Coronary artery (tissue), 2 donors: ENCODE data around the gene KIAA0513.

Experiments used
- DNase-seq: peaks from one replicate; pipeline ENCODE4 v3.0.0-alpha.2; 2017; ENCODE audit warnings: low spot score
- H3K27ac ChIP-seq, 2 donors: fragments of 200-600 bp; sonication (generic); one replicate each; pipeline ENCODE4 v1.5.1; 2016 to 2019
- H3K4me3 ChIP-seq: fragments of 200-600 bp; sonication (generic); 2 replicates; pipeline ENCODE4 v1.5.1; 2016; ENCODE audit warnings: mild to moderate bottlenecking, moderate library complexity
- TF ChIP-seq, protein P1 (sequence below): fragments of 200-600 bp; sonication (generic); IDR thresholded peaks from one replicate; pipeline ENCODE4 v1.5.1; 2019; ENCODE audit warnings: antibody characterized with exemption

KIAA0513 gene

DNA sequence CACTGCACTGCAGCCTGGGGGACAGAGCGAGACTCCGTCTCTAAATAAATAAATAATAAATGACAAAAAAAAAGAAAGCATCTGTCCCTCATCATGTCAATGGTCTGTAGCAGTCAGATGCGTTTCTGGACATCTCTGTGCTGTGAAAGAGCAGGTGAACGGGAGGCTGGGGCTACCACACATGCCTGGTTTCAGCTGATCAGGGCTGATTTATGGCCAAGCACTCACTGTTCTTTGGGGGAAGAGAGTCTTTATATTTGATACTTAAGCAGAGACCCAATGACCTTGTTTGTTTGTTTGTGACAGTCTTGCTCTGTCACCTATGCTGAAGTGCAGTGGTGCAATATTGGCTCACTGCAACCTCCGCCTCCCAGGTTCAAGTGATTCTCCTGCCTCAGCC lies 17.5 kb downstream of the KIAA0513 start:
- no peak for DNase-seq
- TF ChIP-seq, protein P1, sequence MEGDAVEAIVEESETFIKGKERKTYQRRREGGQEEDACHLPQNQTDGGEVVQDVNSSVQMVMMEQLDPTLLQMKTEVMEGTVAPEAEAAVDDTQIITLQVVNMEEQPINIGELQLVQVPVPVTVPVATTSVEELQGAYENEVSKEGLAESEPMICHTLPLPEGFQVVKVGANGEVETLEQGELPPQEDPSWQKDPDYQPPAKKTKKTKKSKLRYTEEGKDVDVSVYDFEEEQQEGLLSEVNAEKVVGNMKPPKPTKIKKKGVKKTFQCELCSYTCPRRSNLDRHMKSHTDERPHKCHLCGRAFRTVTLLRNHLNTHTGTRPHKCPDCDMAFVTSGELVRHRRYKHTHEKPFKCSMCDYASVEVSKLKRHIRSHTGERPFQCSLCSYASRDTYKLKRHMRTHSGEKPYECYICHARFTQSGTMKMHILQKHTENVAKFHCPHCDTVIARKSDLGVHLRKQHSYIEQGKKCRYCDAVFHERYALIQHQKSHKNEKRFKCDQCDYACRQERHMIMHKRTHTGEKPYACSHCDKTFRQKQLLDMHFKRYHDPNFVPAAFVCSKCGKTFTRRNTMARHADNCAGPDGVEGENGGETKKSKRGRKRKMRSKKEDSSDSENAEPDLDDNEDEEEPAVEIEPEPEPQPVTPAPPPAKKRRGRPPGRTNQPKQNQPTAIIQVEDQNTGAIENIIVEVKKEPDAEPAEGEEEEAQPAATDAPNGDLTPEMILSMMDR = no peak
- Histone ChIP-seq H3K4me3 (no peak overlapping the region), H3K27ac (no peak overlapping the region)

DNA sequence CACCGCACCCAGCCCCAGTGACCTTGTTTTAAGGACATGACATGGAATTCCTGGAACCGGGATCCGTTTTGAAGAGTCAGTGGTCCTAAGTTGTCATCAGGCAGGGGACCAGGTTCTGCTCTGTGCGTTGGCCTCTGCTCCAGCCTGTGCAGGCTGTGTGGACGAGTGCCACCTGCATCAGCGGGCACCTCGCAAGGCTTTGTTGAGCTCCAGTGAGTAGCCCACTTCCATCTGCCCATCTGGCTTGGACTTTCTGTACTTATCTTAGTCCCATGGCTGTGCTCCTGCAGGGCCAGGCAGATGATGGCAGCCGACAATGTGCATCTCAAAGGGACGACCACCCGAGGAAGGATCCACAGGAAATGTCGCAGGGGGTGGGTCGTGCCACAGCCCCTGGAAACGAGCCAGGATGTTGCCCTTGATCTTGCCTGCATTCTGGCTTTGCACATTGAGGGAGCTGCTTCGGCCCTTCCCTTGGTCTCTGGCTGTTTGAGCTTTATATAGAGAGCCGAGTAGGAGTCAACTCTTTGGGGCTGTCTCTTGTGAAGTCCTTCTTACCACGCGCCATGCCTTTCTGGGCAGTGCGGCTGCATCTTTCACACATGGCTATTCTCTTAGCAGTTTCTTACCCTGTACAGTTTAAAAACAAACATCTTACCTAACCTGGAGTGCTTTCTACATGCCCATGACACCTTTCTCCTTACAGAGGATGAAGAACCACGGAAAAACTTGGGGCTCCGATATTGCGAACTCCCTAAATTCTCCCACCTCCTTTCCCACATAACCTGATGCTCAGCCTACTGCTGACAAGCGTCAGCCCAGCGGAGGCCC lies 18.3 kb downstream of the KIAA0513 start:
- Histone ChIP-seq H3K27ac (no peak overlapping the region), H3K4me3 (no peak overlapping the region)
- no peak for DNase-seq
- TF ChIP-seq, protein P1 = no peak

DNA sequence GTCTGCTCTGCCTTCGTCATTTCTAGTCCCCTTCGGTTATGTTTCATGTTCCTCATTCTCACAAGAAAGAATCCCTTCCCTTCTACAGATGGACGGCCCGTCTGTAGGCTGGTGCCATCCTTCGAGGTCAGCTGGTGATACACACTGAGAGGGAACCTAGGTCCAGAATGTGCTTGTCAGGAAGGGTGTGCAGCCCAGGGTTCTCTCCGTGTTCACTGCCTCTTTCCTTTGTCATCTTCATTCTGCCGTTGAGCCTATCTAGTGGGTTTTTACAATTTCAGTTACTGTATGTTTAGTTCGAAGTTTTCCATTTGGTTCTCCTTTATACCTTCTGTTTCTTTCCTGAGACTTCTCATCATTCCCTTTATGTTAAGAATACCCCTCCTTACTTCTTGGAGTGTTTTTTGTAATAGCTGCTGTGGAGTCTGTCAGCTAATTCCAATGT lies 18.9 kb downstream of the KIAA0513 start:
- TF ChIP-seq, protein P1 = no peak
- DNase-seq = no peak
- H3K4me3 ChIP-seq = no peak overlapping the region
- H3K27ac ChIP-seq = no peak overlapping the region

DNA sequence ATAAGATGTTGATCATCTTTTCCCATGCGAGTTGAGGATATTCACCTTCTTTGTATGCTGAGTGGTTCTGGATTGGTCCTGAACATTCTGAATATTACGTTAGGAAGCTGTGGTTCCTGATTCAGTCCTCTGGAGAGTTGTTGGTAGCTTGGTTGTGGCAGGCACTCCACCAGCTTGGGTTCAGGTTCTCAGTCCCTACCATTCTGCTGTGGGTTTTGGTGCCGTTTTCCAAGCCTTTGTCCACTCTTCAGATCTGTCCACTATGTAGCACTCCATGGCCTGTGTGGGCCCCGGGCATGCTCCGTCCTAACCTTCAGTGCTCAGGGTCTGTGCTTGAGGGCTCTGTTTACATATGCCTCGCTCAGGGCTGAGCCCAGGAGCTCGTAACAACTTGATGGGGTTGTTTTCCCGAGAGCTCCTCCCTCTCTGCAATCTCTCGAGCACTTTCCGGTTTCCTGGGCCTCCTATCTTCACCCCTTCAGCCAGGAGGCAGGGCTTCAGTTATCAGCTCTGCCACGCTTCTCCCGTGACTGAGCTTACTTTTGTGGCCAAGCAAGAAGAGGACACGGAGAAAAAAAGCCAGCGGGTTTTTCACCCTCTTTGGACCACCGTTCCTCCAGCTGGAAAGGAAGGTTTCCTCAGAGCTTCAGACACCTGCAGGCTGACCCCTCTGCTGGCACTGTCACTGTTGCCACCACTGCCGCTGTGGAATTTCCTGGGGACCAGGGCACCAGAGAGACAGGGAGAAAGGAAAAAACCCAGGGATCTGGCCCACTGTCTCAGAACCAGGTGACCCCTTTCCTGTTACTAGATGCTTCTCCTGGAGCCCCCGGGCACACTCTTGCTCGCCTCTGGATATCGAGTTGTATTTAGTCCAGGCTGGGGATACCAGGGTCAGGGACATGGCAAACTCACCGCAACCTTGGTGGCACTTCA lies 19.6 kb downstream of the KIAA0513 start:
- Histone ChIP-seq H3K27ac (no peak overlapping the region), H3K4me3 (no peak overlapping the region)
- DNase-seq = no peak
- TF ChIP-seq, protein P1 = no peak

DNA sequence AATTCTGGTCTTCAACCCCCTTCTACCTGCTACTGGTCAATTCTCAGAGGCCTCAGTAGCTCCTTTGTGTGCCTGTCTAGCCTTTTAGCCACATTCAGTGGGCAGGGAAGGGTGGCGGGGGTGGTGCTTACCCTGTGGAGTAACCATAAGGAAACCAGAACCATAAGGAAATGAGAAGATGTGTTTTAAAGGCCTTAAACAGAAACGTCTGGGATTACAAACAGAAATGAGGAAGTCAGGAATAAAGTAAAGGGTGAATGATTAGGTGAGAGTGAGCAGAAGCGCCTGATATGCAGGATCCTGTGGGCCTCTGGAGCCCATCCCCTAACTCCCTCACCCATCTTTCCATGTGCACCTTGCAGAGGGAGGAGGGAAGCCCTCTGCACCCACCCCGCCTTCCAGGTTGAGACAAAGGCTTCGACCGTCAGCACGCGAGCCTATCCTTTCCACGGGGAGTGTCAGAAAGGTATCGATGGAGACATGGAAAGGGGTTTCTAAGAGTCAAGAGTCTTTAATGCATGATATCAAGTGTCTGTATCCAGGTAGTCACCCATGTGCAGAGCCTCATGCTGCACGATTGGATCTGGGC lies 20.4 kb downstream of the KIAA0513 start:
- DNase-seq = no peak
- Histone ChIP-seq H3K27ac (no peak overlapping the region), H3K4me3 (no peak overlapping the region)
- TF ChIP-seq, protein P1 = no peak

DNA sequence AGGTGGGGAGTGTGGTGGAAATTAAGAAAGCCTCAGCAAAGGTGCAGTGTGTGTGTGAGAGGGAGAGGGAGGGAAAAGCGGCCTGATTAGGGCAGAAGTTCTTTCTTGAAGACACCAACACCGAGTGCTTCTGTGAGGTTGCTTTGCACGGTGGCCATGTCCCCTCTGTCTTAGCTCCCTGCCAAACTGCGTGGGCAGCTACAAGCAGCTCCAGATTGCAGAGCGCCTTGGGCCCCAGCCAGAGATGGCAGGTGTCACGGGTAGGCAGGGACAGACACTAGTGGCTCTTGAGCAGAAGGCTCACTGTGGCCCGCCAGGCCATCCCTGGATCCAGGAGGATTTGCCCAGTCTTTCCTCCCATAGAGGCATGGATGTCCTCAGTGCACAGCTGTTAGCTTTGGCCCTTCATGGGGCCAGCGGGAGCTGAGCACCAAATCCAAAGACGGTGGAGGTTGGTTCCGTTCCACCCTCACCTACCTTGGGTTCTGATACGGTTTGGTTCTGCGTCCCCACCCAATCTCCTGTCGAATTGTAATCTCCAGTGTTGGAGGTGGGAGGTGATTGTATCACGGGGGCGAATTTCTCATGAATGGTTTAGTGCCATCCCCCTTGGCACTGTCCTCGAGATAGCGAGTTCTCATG lies 21.4 kb downstream of the KIAA0513 start:
- TF ChIP-seq, protein P1 = no peak
- DNase-seq = no peak
- no peak overlapping the region for H3K27ac ChIP-seq
- no peak overlapping the region for H3K4me3 ChIP-seq
